Right renal pelvis (tissue), 4 donors: ENCODE results near the gene SPIRE1. TPM values are rescaled to one million over a fixed set of nuclear protein-coding genes. Genes with fewer than 3 reads are reported as not detected.

Experiments
- DNase-seq, 4 donors: peaks; one replicate each; pipeline ENCODE4 v3.0.0-alpha.2; 2013; ENCODE audit warnings: low read depth in 4 of 4, low spot score in 3 of 4, missing footprints in 1 of 4
- polyA plus RNA-seq, 4 donors: library from polyadenylated mRNA; unstranded; fragments of 120-200 nt; gene quantifications; one replicate each; pipeline ENCODE4 v1.2.1, GENCODE V29; 2013; ENCODE audit not compliant: insufficient read length in 4 of 4

SPIRE1 gene
- polyA plus RNA-seq, 4 donors = 29.1 to 35.1 (median 33.7) TPM

- peak in 1 of 4 donors; percentile 5 for DNase-seq
These were observed 197.0 kb downstream of the SPIRE1 start for GRCh38 chr18:12460874-12461273.

- DNase-seq = no peak
These were observed 199.1 kb downstream of the SPIRE1 start for GRCh38 chr18:12458771-12459170.

- DNase-seq = no peak
These were observed 201.5 kb downstream of the SPIRE1 start for GRCh38 chr18:12456441-12456840.

GRCh38 chr18:12455496-12455895 lies 202.4 kb downstream of the SPIRE1 start:
- DNase-seq = peak; percentile 12 to 42 (median 27)

GRCh38 chr18:12452784-12453183 lies 205.1 kb downstream of the SPIRE1 start:
- no peak for DNase-seq

GRCh38 chr18:12451428-12451827 lies 206.5 kb downstream of the SPIRE1 start:
- no peak for DNase-seq

- no peak for DNase-seq
These were observed 208.7 kb downstream of the SPIRE1 start for GRCh38 chr18:12449051-12449785.

- DNase-seq = no peak
These were observed 212.4 kb downstream of the SPIRE1 start for GRCh38 chr18:12445554-12445953.

GRCh38 chr18:12443551-12443950 lies 214.4 kb downstream of the SPIRE1 start:
- DNase-seq = no peak

- DNase-seq = no peak
These were observed 215.0 kb downstream of the SPIRE1 start for GRCh38 chr18:12442946-12443345.

- DNase-seq = no peak
These were observed 216.4 kb downstream of the SPIRE1 start for GRCh38 chr18:12441475-12442034.

GRCh38 chr18:12438257-12438656 lies 219.7 kb downstream of the SPIRE1 start:
- no peak for DNase-seq

GRCh38 chr18:12435867-12436266 lies 222.0 kb downstream of the SPIRE1 start:
- no peak for DNase-seq

GRCh38 chr18:12434541-12434929 lies 223.4 kb downstream of the SPIRE1 start:
- DNase-seq = no peak

GRCh38 chr18:12433829-12434540 lies 223.9 kb downstream of the SPIRE1 start:
- no peak for DNase-seq

GRCh38 chr18:12432881-12433280 lies 225.0 kb downstream of the SPIRE1 start:
- no peak for DNase-seq

- no peak for DNase-seq
These were observed 225.7 kb downstream of the SPIRE1 start for GRCh38 chr18:12432196-12432595.

- no peak for DNase-seq
These were observed 226.3 kb downstream of the SPIRE1 start for GRCh38 chr18:12431561-12431960.

- no peak for DNase-seq
These were observed 227.5 kb downstream of the SPIRE1 start for GRCh38 chr18:12430137-12430990.

GRCh38 chr18:12429556-12429955 lies 228.4 kb downstream of the SPIRE1 start:
- no peak for DNase-seq

- no peak for DNase-seq
These were observed 229.0 kb downstream of the SPIRE1 start for GRCh38 chr18:12428923-12429322.
